IMR-90 (cell line): ENCODE data around the gene ZNF366. TPM values are rescaled to one million over a fixed set of nuclear protein-coding genes. Genes with fewer than 3 reads are reported as not detected.

ENCODE experiments used
- ATAC-seq: fragments of 200-7000 bp; cut with Tn5 transposase; 2 replicates; pipeline ENCODE4 v1.9.1; 2020; ENCODE audit warnings: low read depth, mild to moderate bottlenecking, moderate library complexity
- BruUV-seq: library from RNA; stranded (reverse); fragments of 400-500 nt; replicated peaks from 2 replicates; lab custom pipeline; 2021; lab: Mats Ljungman, UMichigan
- CTCF ChIA-PET: fragments of 300-600 bp; formaldehyde crosslinking; extraction: SDS; loops from one replicate; lab custom pipeline; 2021; ENCODE audit warnings: antibody characterized with exemption; lab: Yijun Ruan, JAX
- POLR2A ChIA-PET: fragments of 300-600 bp; sonication (Branson Sonifier 250); formaldehyde crosslinking; loops from one replicate; lab custom pipeline; 2022; ENCODE audit warnings: antibody characterized with exemption; ENCODE audit not compliant: unreplicated experiment; lab: Charles Lee
- DNase-seq: peaks from one replicate; pipeline ENCODE4 v3.0.0; 2013
- H2AFZ ChIP-seq: replicated peaks from 2 replicates; pipeline ENCODE3; 2013; ENCODE audit warnings: low read length, mild to moderate bottlenecking; ENCODE audit not compliant: poor library complexity
- H2AK5ac ChIP-seq: 2 replicates; pipeline ENCODE4 v1.6.1; 2013; ENCODE audit warnings: low read depth, low read length, inconsistent platforms
- H2AK9ac ChIP-seq: replicated peaks from 2 replicates; pipeline ENCODE3; 2013; ENCODE audit warnings: mild to moderate bottlenecking, low read depth, low read length, moderate library complexity; ENCODE audit not compliant: poor library complexity
- H2BK120ac ChIP-seq: 2 replicates; pipeline ENCODE4 v1.6.1; 2013; ENCODE audit warnings: low read depth, low read length, inconsistent platforms
- H2BK15ac ChIP-seq: 3 replicates; pipeline ENCODE4 v1.6.1; 2013; ENCODE audit warnings: low read depth, low read length, inconsistent platforms
- H2BK20ac ChIP-seq: 2 replicates; pipeline ENCODE4 v1.6.1; 2013; ENCODE audit warnings: low read depth, mild to moderate bottlenecking, inconsistent platforms, low read length, moderate library complexity
- H2BK5ac ChIP-seq: 2 replicates; pipeline ENCODE4 v1.6.1; 2013; ENCODE audit warnings: mild to moderate bottlenecking, low read depth, low read length, inconsistent platforms; ENCODE audit not compliant: poor library complexity, severe bottlenecking
- H3K14ac ChIP-seq: replicated peaks from 2 replicates; pipeline ENCODE4 v1.6.1; 2013; ENCODE audit warnings: low read depth, low read length, inconsistent platforms
- H3K18ac ChIP-seq: 2 replicates; pipeline ENCODE4 v1.6.1; 2013; ENCODE audit warnings: low read depth, low read length, control low read depth
- H3K23ac ChIP-seq: 2 replicates; pipeline ENCODE4 v1.6.1; 2013; ENCODE audit warnings: low read depth, low read length, inconsistent platforms
- H3K27ac ChIP-seq: 2 replicates; pipeline ENCODE4 v1.5.1; 2013; ENCODE audit warnings: mild to moderate bottlenecking, control low read depth, low read length; ENCODE audit not compliant: insufficient read depth
- H3K27me3 ChIP-seq: 2 replicates; pipeline ENCODE4 v1.6.1; 2013; ENCODE audit warnings: low read length; ENCODE audit not compliant: control insufficient read depth, insufficient read depth
- H3K36me3 ChIP-seq: 2 replicates; pipeline ENCODE4 v1.6.1; 2013; ENCODE audit warnings: low read length, mixed read lengths; ENCODE audit not compliant: control insufficient read depth, insufficient read depth
- H3K4ac ChIP-seq: 2 replicates; pipeline ENCODE4 v1.6.1; 2013; ENCODE audit warnings: low read depth, low read length, inconsistent platforms
- H3K4me1 ChIP-seq: 2 replicates; pipeline ENCODE4 v1.6.1; 2013; ENCODE audit warnings: low read length, mixed read lengths; ENCODE audit not compliant: control insufficient read depth, insufficient read depth
- H3K4me2 ChIP-seq: 2 replicates; pipeline ENCODE4 v1.6.1; 2013; ENCODE audit warnings: low read depth, mild to moderate bottlenecking, control low read depth, low read length, moderate library complexity
- H3K4me3 ChIP-seq: 2 replicates; pipeline ENCODE4 v1.5.1; 2013; ENCODE audit warnings: low read depth, mild to moderate bottlenecking, control low read depth, low read length, moderate library complexity; ENCODE audit not compliant: insufficient read depth
- H3K56ac ChIP-seq: 2 replicates; pipeline ENCODE4 v1.6.1; 2013; ENCODE audit warnings: low read length, inconsistent platforms; ENCODE audit not compliant: insufficient read depth; ENCODE audit errors: extremely low read depth
- H3K79me1 ChIP-seq, 2 experiments: 2 replicates each; pipeline ENCODE4 v1.6.1; 2013; ENCODE audit warnings: low read length in 2 of 2, inconsistent platforms in 1 of 2, low read depth in 1 of 2
- H3K9ac ChIP-seq: 2 replicates; pipeline ENCODE4 v1.6.1; 2013; ENCODE audit warnings: low read depth, low read length, control low read depth
- H3K9me1 ChIP-seq: 2 replicates; pipeline ENCODE4 v1.6.1; 2013; ENCODE audit warnings: low read length, inconsistent platforms; ENCODE audit not compliant: insufficient read depth
- H3K9me3 ChIP-seq: 2 replicates; pipeline ENCODE4 v1.6.1; 2013; ENCODE audit warnings: low read length; ENCODE audit not compliant: control insufficient read depth, insufficient read depth
- H4K20me1 ChIP-seq: 2 replicates; pipeline ENCODE4 v1.6.1; 2013; ENCODE audit warnings: low read length, inconsistent platforms; ENCODE audit not compliant: insufficient read depth
- H4K5ac ChIP-seq: 2 replicates; pipeline ENCODE4 v1.6.1; 2013; ENCODE audit warnings: mild to moderate bottlenecking, low read depth, low read length, control low read depth
- H4K8ac ChIP-seq, 2 experiments: 2 replicates each; pipeline ENCODE4 v1.6.1; 2013; ENCODE audit warnings: low read depth in 2 of 2, low read length in 2 of 2, control low read depth in 1 of 2, inconsistent platforms in 1 of 2
- H4K91ac ChIP-seq: 2 replicates; pipeline ENCODE4 v1.6.1; 2013; ENCODE audit warnings: low read depth, low read length, inconsistent platforms; ENCODE audit not compliant: insufficient read depth
- ELK1 ChIP-seq: fragments of 150-350 bp; IDR thresholded peaks from 2 replicates; pipeline ENCODE4 v1.6.1; 2016; ENCODE audit warnings: low read depth, mild to moderate bottlenecking, low read length, moderate library complexity, borderline replicate concordance
- NFE2L2 ChIP-seq: fragments of 150-350 bp; IDR thresholded peaks from 2 replicates; pipeline ENCODE4 v1.6.1; 2016; ENCODE audit warnings: low read depth, mild to moderate bottlenecking, low read length
- RFX5 ChIP-seq: IDR thresholded peaks from 2 replicates; pipeline ENCODE4 v1.8.0; 2012; ENCODE audit warnings: low read depth, mild to moderate bottlenecking, low read length, moderate library complexity
- WGBS, 2 experiments: methylation state at CpG; one replicate each; pipeline versions ENCODE4 v1.1.5 to v1.1.7; 2013; ENCODE audit warnings: missing lambda C conversion rate in 2 of 2; ENCODE audit not compliant: insufficient read length in 1 of 2; ENCODE audit errors: extremely low coverage in 2 of 2; 5-methylcytosine and 5-hydroxymethylcytosine counted together
- dilution Hi-C: fragments of 300-500 bp; cut with HindIII; formaldehyde crosslinking; loops from one replicate; pipeline ENCODE4 v1.14.3; 2018; ENCODE audit warnings: low sequenced_read_pairs; ENCODE audit not compliant: unreplicated experiment
- in situ Hi-C: fragments of 300-500 bp; cut with MboI; formaldehyde crosslinking; loops from 3 replicates; pipeline ENCODE4 v1.14.3; 2019; ENCODE audit warnings: low sequenced_read_pairs, inconsistent platforms, mixed read lengths
- intact Hi-C: fragments of 100-400 bp; cut with micrococcal nuclease; formaldehyde crosslinking; loops from 2 replicates; pipeline ENCODE4 v1.10.0; 2022
- polyA plus RNA-seq, 3 experiments: library from polyadenylated mRNA; depleted of rRNA; stranded (reverse); fragments of >200 nt; gene quantifications; 2 replicates each; pipeline ENCODE4 v1.2.3, GENCODE V29; 2012; ENCODE audit warnings: low replicate concordance in 1 of 3
- total RNA-seq: library from RNA; depleted of rRNA; stranded (reverse); fragments of >200 nt; gene quantifications from 2 replicates; pipeline ENCODE4 v1.2.3, GENCODE V29; 2012

The ZNF366 gene
- total and polyA plus RNA-seq, 2 of the 4 experiments (the other 2 are of a cell fraction) = not detected

DNA sequence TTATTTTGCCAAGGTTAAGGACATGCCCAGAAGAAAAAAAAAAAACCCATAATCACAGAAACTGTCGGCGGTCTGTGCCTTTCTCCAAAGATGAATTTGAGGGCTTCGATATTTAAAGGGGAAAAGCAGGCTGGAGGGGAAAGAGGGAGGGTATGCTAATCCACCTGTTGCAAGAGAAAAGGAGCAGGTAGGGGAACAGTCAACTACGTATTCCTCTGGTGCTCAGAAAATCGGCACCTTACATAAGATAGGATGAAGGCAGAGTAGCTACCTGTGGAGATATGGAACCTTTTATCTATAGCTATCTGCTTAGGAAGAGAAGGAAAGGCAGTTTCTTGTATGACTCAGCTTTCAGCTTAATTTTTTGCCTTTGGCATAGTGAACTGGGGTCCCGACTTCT, 109.4 kb downstream of the ZNF366 start:
- ATAC-seq (no peak), DNase-seq (no peak)
- H2AK5ac ChIP-seq = no peak overlapping the region
- H2BK20ac ChIP-seq = no peak overlapping the region; the same call in 1 of the 2 replicates
- H3K36me3 ChIP-seq = no peaks in the 10 kb centered on the region
- H3K9ac ChIP-seq = no peak overlapping the region
- H3K4ac ChIP-seq = no peak overlapping the region
- H4K91ac ChIP-seq = no peak overlapping the region
- no peak overlapping the region for H3K27ac ChIP-seq
- H4K5ac ChIP-seq = no peak overlapping the region
- dilution Hi-C loops (no loop called here), in situ Hi-C loops (no loop called here), intact Hi-C loops (no loop called here)
- H3K23ac ChIP-seq = no peak overlapping the region
- H3K9me3 ChIP-seq = peaks cover 10% of the 10 kb centered on the region
- no CpG with 5 or more reads among the region's 6 CpGs for WGBS, 2 experiments
- ChIA-PET CTCF (no interaction called here), POLR2A (no interaction called here)
- H2BK120ac ChIP-seq = no peak overlapping the region
- no peaks in the 10 kb centered on the region for H4K20me1 ChIP-seq
- no TSS peak for BruUV-seq
- H2BK15ac ChIP-seq = no peak overlapping the region
- H3K18ac ChIP-seq = no peak overlapping the region
- H3K56ac ChIP-seq = no peak overlapping the region
- no peak overlapping the region for H3K4me2 ChIP-seq
- H3K4me3 ChIP-seq = no peak overlapping the region
- H2AK9ac ChIP-seq = no peak overlapping the region
- H2BK5ac ChIP-seq = no peak overlapping the region
- H3K27me3 ChIP-seq = no peaks in the 10 kb centered on the region
- no peak overlapping the region for H2AFZ ChIP-seq
- H4K8ac ChIP-seq = no peak overlapping the region
- peaks cover 5% of the 10 kb centered on the region; the same call in 1 of the 2 replicates for H3K4me1 ChIP-seq
- no peak for TF ChIP-seq NFE2L2
- TF ChIP-seq ELK1 = no peak
- TF ChIP-seq RFX5 = no peak
- no peaks in the 10 kb centered on the region for H3K9me1 ChIP-seq
- H3K79me1 ChIP-seq = no peaks in the 10 kb centered on the region
- H3K14ac ChIP-seq = no peak overlapping the region
